Measurements from ENCODE around the gene RPS26.
"Not testable (repeated sequence)": the region's sequence is repeated elsewhere in the genome, so short reads cannot be mapped to it uniquely, and the experiment has no call there.

RPS26 gene

DNA sequence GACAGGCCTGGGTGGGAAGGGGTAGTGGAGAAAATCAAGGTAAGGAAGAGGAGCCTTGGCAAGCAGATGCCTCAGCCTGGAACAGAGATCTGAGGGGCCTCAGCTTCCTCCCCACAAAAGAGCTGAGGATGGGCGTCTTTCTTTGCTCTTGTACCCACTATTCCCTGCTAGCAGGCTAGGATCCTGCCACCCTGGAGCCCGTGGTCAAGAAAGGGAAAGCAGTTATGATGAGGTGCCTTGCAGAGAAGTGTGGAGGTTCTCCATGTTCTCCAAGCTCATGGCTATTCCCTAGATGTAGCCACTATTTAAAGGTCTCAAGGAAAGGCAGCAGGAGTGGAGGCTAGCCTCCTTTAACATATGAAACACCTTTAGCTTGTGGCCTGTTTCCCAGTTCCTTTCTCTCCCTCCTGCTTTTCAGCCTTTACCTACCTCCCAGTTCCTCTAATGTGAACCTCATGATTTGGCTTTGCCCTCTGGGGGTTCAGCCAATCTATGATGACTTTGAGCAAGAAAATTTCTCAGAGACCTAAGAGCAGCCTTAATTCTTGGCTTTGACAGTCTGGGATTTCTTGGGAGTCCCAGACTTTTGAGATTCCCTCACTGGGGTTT is 19.7 kb upstream of the RPS26 start:
- DNase-seq, result no peak

DNA sequence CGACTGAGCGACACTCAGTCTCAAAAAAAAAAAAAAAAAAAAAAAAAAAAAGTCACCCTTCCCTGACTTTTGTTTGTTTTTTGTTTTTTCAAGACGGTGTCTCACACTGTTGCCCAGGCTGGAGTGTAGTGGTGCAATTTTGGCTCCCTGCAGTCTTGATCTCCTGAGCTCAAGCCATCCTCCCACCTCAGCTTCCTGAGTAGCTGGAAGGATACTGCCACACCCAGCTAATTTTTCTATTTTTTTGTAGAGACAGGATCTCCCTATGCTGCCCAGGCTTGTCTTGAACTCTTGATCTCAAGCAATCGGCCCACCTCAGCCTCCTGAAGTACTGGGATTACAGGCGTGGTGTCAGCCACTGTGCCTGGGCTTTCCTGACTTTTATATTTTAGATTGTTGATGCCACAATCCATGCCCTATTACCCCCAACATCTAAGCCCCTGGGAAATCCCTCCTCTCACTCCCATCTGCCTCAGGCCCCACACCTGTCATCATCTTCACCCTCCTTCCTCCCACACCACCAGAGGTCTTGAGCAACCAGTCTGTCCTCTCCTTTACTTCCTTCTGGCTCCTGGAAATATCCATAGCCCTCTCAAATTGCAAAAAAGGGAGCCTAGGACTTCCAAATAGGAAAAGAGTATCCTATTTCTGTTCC is 13.1 kb upstream of the RPS26 start:
- DNase-seq, result no peak

DNA sequence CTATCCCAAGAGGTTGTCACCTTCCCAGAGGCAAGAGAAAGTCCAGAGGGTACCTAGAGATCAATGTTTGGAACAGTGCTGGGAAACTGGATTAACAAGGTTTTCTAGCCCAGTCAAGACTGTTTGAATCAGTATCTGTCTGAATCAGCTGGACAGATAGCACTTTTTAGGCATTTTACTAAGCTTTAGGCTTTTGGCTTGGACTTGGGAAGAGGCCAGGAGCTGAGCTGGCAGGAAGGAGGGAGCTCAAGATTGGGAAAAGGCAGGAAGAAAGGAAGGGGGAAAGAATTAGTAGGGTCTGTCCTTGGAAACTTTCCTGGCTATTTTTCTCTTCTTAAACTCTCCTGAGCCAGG is 12.6 kb upstream of the RPS26 start:
- DNase-seq, result peak; percentile 73

DNA sequence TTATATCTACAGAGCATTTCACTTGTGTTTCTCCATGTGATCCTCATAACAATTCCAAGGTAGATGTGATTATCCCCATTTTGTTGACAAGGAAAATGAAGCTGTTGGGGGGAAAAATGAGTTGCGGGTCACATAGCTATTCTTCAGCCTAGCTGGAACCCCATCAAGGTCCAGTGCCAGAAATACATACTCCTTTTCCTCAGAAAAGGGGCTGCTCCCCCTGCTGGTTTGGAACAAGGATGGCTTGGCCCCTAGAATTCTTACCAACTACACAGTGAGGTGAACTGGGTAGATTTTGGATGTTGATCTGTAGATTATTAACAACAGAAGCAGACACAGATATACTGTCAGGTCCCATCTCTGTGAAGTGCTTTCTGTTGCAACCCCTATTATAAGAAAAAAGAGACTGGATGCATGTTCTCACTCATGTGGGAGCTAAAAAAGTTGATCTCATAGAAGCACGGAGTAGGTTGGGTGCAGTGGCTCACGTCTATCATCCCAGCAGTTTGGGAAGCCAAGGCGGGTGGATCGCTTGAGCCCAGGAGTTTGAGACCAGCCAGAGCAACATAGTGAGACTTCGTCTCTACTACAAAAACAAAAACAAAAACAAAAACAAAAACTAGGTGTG is 11.9 kb upstream of the RPS26 start:
- DNase-seq, result peak; percentile 72

GRCh38 chr12:56031987-56032386 is 9.7 kb upstream of the RPS26 start:
- DNase-seq, result no peak

DNA sequence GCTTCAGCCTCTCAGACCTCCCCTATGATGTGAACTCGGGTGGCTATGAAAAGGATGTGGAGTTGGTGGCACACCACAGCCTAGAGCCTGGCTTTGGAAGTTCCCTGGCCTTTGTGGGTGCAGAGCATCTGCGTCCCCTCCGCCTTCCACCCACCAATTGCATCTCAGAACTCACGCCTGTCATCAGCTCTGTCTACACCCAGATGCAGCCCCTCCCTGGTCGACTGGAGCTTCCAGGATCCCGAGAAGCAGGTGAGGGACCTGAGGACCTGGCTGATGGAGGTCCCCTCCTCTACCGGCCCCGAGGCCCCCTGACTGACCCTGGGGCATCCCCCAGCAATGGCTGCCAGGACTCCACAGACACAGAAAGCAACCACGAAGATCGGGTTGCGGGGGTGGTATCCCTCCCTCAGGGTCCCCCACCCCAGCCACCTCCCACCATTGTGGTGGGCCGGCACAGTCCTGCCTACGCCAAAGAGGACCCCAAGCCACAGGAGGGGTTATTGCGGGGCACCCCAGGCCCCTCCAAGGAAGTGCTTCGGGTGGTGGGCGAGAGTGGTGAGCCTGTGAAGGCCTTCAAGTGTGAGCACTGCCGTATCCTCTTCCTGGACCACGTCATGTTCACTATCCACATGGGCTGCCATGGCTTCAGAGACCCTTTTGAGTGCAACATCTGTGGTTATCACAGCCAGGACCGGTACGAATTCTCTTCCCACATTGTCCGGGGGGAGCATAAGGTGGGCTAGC is 7.0 kb upstream of the RPS26 start:
- DNase-seq, result no peak

DNA sequence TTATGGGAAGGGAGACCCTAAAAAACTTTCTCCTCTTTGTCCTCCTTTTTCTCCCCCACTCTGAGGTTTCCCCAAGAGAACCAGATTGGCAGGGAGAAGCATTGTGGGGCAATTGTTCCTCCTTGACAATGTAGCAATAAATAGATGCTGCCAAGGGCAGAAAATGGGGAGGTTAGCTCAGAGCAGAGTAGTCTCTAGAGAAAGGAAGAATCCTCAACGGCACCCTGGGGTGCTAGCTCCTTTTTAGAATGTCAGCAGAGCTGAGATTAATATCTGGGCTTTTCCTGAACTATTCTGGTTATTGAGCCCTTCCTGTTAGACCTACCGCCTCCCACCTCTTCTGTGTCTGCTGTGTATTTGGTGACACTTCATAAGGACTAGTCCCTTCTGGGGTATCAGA is 4.6 kb upstream of the RPS26 start:
- no peak for DNase-seq

DNA sequence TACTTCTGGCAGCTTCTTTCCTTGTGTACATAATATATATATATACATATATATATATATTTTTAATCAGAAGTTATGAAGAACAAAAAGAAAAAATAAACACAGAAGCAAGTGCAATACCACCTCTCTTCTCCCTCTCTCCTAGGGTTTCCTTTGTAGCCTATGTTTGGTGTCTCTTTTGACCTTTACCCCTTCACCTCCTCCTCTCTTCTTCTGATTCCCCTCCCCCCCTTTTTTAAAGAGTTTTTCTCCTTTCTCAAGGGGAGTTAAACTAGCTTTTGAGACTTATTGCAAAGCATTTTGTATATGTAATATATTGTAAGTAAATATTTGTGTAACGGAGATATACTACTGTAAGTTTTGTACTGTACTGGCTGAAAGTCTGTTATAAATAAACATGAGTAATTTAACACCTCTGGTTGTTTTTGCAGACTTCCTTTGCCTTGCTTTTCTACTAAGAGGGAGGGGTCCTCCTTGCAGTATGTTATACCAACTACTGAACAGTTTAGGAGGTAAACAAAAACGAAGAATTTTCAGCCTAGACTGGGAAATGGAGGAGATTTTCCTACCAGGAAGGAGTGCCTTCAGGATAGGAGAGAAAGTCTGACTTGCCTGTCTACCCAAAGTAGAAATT is 3.6 kb upstream of the RPS26 start:
- no peak for DNase-seq

GRCh38 chr12:56040151-56040550 is 1.6 kb upstream of the RPS26 start:
- no peak for DNase-seq

- DNase-seq, result no peak
Observed at GRCh38 chr12:56040963-56041551, 661 bp upstream of the RPS26 start.

DNA sequence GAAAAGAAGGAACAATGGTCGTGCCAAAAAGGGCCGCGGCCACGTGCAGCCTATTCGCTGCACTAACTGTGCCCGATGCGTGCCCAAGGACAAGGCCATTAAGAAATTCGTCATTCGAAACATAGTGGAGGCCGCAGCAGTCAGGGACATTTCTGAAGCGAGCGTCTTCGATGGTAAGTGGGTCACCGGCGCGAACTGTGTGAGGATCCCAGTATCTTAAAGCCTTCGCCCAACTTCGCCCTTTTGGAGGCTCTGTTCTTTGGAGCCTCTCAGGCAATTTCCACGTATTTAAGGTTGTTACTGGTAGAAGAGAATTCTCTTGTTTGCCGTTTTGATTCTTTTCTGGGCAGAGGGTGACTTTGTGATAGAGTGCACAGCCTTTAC is 704 bp downstream of the RPS26 start:
- not testable (repeated sequence) for DNase-seq

DNA sequence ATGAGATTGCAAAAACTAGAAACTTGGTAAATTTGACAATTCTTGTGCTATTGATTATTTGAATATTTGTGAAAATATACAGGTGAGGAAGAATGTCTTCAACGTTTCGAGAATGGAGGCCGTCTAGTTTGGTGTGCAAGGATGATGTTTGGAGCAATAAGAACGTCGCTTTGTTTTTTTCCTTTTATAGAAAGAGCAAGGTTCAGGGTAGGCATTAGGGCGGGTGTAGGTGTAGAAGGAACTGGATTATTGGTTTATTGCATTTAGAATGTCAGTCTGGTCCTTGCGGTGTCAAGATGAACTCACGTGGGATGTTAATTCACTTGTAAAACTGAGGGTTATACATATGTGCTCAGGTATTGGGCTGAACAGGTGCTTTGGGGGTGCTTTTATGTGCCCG is 1.1 kb downstream of the RPS26 start:
- no peak for DNase-seq

- no peak for DNase-seq
Observed at GRCh38 chr12:56046027-56046780, 4.5 kb downstream of the RPS26 start.

GRCh38 chr12:56053407-56053893 is 11.7 kb downstream of the RPS26 start:
- no peak for DNase-seq

- peak; percentile 60 for DNase-seq
Observed at GRCh38 chr12:56059964-56060363, 18.2 kb downstream of the RPS26 start.

DNA sequence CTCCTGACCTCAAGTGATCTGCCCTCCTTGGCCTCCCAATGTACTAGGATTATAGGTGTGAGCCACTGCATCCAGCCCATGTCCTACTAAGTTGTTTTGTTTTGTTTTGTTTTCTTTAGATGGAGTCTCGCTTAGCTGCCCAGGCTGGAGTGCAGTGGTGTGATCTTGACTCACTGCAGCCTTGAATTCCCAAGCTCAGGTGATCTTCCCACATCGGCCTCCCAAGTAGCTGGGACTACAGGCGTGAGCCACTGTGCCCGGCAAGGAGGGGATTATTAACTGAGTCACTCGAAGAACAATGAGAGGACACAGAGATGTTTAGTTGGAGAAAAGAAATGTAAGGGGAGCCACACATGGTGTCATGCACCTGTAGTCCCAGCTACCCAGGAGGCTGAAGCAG is 20.3 kb downstream of the RPS26 start:
- no peak for DNase-seq

DNA sequence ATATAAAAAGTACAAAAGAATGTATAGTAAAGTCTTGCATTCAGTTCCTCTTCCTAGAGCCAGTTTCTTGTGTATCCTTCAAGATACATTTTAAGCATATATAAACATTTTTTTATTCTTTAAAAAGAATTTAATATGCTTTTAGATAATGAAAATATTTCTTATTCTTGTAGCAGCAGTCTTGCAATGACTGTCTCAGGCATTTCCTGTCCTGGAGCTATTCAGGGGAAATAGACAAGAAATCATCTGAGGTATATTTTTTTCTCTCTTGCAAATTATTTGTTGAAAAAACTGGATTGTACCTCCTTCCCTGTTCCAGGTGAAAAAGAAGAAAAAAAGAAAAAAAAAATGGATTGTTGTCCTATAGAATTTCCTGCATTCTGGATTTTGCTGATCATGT is 21.3 kb downstream of the RPS26 start:
- DNase-seq, result peak; percentile 32

DNA sequence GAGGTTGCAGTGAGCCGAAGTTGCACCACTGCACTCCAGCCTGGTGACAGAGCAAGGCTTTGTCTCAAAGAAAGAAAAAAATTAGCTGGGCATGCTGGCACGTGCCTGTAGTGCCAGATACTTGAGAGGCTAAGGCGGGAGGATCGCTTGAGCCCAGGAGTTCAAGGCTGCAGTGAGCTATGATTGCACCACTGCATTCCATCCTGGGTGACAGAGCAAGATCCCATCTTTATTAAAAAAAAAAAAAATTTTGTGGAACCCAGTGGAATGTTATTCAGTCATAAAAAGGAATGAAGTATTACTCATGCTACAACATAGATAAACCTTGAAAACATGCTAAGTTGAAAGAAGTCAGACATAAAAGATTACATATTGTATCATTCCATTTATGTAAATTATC is 29.9 kb downstream of the RPS26 start:
- peak; percentile 25 for DNase-seq

GRCh38 chr12:56074396-56074795 is 32.7 kb downstream of the RPS26 start:
- no peak for DNase-seq

- not testable (repeated sequence) for DNase-seq
Observed at GRCh38 chr12:56077966-56078365, 36.2 kb downstream of the RPS26 start.

DNA sequence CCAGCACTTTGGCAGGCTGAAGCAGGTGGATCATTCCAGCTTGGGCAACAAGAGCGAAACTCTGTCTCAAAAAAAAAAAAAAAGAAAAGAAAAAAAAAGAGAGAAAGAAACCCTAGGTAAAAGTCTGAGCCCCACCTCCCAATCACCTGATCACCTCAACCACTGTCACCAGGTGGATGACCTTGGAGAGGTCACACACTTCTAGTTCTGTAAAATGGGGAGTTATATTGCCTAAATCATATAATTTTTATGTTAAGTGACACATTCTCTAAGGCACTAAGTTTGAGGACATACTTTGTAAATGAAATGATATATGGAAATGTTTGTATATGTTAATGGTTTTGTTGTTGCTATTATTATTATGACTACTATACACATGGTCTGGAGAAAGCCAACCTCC is 36.7 kb downstream of the RPS26 start:
- DNase-seq, result no peak
